ENCODE data around the gene SNRNP70.
"Not testable (repeated sequence)": the region's sequence is repeated elsewhere in the genome, so short reads cannot be mapped to it uniquely, and the experiment has no call there.

Gene SNRNP70, protein sequence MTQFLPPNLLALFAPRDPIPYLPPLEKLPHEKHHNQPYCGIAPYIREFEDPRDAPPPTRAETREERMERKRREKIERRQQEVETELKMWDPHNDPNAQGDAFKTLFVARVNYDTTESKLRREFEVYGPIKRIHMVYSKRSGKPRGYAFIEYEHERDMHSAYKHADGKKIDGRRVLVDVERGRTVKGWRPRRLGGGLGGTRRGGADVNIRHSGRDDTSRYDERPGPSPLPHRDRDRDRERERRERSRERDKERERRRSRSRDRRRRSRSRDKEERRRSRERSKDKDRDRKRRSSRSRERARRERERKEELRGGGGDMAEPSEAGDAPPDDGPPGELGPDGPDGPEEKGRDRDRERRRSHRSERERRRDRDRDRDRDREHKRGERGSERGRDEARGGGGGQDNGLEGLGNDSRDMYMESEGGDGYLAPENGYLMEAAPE

DNA sequence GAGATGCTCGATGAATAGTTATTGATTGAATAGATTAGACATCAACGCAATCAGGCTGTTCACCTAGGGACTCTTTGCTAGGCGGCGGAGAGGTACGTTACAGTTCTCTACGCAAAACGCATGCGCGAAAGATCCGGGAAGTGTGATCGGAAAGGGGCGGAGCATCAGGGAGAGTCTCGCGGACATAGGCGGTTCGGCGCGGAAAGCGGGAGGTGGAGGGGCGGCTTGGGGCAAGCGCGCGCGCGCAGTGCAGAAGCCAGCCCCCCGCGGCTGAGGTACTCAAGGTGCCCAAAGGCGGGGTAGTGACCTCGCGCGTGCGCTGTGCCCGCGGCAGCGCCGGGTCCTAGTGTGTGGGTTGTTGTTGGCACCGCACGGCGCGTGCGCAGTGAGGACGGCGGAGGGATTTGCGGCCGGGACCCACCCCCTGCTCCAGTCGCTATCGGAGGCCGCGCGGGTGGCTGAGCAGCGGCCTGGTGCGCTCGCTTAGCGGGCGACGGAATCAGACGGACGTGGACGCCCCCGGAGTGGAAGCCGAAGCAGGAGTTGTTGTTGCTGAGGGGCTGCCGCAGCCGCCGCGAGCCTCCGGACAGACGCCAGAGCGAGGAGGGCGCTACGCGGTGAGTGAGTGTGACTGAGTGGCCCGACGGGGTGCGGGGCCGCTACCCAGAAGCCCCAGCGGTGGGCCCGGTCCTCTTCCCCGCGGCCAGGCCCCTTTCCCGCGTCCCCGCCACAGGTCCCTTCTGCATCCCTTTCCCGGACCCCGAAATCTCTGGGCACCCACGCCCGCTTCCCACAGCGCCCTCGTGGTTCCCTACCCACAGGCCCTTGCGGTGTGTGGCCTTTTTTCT, at the start of gene SNRNP70:
Gene SNRNP70, plus strand, starts transcription at position 432 of the 848 bp plus-strand sequence. CDS start 964 bp downstream, outside the sequence.
- H3K4me1 Mint-ChIP-seq, result peaks cover 37% of the 10 kb centered on the region
- H3K9me3 Mint-ChIP-seq, result no peaks in the 10 kb centered on the region
- CTCF ChIA-PET, result no interaction called here

GRCh38 chr19:49036815-49037214, 48.4 kb upstream of the SNRNP70 start, which contains the start of gene CGB1:
Gene CGB1, minus strand, starts transcription at chr19:49036895. Its CDS starts 184 bp downstream, at chr19:49036711.
- Mint-ChIP-seq H3K27me3 (peaks cover 15% of the 10 kb centered on the region), H3K27ac (peak within 1 kb of the TSS; percentile 76)
- H3K4me3 Mint-ChIP-seq, H3K4me1 Mint-ChIP-seq, H3K9me3 Mint-ChIP-seq, CTCF ChIA-PET, H3K36me3 Mint-ChIP-seq: not testable (repeated sequence)
- DNase-seq, result peak; percentile 65

More for the DNA sequence above, at the start of gene SNRNP70:
- Mint-ChIP-seq H3K36me3 (peaks cover 21% of the 10 kb centered on the region), H3K27me3 (peaks cover 15% of the 10 kb centered on the region), H3K27ac (peak within 1 kb of the TSS; percentile 83), H3K4me3 (peak within 1 kb of the TSS; percentile 96)
- peak; percentile 99 for DNase-seq

DNA sequence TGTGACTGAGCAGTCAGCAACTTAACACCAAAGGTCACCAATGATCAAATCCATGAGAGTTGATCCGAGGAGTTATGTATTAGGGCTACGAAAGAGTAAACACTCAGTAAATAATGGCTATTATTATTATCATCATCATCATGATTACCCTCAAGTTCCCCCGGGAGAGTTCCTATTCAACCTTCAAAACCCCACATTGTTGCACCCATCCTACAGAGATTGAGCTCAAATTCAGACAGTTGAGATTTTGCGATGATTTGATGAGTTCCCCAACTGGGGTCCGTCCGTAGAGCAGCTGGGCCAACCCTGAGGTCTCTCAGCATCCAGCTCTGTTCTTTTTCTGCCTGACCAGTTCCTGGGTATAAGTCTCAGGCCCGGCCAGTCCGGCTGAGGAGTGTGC, 47.1 kb upstream of the SNRNP70 start:
- not testable (repeated sequence) for H3K9me3 Mint-ChIP-seq, H3K27ac Mint-ChIP-seq, H3K4me3 Mint-ChIP-seq, H3K27me3 Mint-ChIP-seq, H3K4me1 Mint-ChIP-seq, H3K36me3 Mint-ChIP-seq, DNase-seq
- CTCF ChIA-PET, result interaction anchor here (0.7 to 1.0 kb wide), 2 partner anchors 36 to 187 kb away, joined by 3 read pairs; no protein-coding TSS in a partner anchor

DNA sequence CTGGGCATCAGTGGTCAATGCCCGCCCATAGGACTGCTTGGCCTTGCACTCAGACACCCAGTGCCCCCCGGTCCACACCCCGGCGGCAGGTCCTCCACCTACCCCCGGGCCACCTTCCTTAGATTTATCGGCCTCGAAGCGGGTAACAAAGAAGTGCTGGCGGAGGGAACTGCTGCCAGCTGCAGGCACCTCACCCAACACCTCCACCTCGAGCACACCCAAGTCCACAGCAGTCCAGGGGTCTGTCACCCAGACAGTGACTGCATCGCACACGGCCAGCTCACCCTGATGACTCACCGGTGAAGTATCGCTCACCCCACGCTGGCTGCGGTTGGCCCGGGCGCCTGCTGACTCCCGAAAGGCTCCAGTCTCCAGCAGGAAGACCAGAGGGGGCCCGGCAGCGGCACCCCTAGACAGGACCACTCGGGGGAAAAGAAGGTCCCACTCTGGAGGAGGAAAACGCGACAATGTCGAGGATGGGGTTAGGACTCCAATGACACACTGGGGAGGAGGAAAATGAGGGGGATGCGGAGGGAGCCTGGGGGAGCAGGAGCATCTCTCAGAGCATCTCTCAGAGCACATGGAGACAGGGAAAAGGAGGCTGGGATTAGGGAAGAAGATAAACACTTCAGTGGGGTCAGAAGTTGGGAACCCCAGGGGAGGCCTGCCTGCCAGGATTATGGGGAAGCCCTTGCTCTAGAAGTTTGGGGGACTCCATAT, 46.5 kb upstream of the SNRNP70 start:
- DNase-seq, H3K27me3 Mint-ChIP-seq, H3K4me3 Mint-ChIP-seq, H3K36me3 Mint-ChIP-seq, H3K4me1 Mint-ChIP-seq, H3K27ac Mint-ChIP-seq, H3K9me3 Mint-ChIP-seq: not testable (repeated sequence)
- CTCF ChIA-PET, result interaction anchor here (0.7 to 1.0 kb wide), 2 partner anchors 25 to 36 kb away, joined by 3 read pairs; no protein-coding TSS in a partner anchor

GRCh38 chr19:49039736-49040135, 45.5 kb upstream of the SNRNP70 start:
- not testable (repeated sequence) for H3K27ac Mint-ChIP-seq, H3K4me3 Mint-ChIP-seq
- CTCF ChIA-PET, result interaction anchor here (0.7 kb wide), 1 partner anchor 24 kb away, joined by 3 read pairs; no protein-coding TSS in a partner anchor

GRCh38 chr19:49042177-49042576, 43.1 kb upstream of the SNRNP70 start:
- Mint-ChIP-seq H3K4me3 (no peak overlapping the region), H3K27ac (no peak overlapping the region), H3K9me3 (no peaks in the 10 kb centered on the region), H3K4me1 (no peaks in the 10 kb centered on the region), H3K27me3 (peaks cover 4% of the 10 kb centered on the region), H3K36me3 (no peaks in the 10 kb centered on the region)
- CTCF ChIA-PET, result no interaction called here
- no peak for DNase-seq

More at GRCh38 chr19:49039736-49040135, 45.5 kb upstream of the SNRNP70 start:
- H3K4me1 Mint-ChIP-seq, DNase-seq, H3K36me3 Mint-ChIP-seq, H3K9me3 Mint-ChIP-seq, H3K27me3 Mint-ChIP-seq: not testable (repeated sequence)

DNA sequence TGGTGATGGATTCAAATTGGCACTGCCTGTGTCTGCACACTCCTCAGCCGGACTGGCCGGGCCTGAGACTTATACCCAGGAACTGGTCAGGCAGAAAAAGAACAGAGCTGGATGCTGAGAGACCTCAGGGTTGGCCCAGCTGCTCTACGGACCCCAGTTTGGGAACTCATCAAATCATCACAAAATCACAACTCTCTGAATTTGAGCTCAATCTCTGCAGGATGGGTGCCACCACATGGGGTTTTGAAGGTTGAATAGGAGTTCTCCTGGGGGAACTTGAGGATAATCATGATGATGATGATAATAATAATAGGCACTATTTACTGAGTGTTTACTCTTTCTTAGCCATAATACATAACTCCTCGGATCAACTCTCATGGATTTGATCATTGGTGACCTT, 42.6 kb upstream of the SNRNP70 start:
- not testable (repeated sequence) for H3K27me3 Mint-ChIP-seq

DNA sequence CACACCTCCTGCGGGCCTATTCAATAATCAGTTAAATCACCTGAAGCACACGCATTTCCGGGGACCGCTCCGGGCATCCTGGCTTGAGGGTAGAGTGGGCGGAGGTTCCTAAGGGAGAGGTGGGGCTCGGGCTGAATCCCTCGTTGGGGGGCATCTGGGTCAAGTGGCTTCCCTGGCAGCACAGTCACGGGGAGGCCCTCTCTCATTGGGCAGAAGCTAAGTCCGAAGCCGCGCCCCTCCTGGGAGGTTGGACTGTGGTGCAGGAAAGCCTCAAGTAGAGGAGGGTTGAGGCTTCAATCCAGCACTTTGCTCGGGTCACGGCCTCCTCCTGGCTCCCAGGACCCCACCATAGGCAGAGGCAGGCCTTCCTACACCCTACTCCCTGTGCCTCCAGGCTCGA, 41.7 kb upstream of the SNRNP70 start, which contains the start of gene CGB5:
Gene CGB5, plus strand, starts transcription at position 301 of the 400 bp plus-strand sequence. CDS start 362 bp downstream, outside the sequence.
- CTCF ChIA-PET, H3K4me1 Mint-ChIP-seq, H3K9me3 Mint-ChIP-seq: not testable (repeated sequence)

More for the DNA sequence above, 42.6 kb upstream of the SNRNP70 start:
- H3K4me1 Mint-ChIP-seq, H3K9me3 Mint-ChIP-seq, H3K36me3 Mint-ChIP-seq, H3K4me3 Mint-ChIP-seq, CTCF ChIA-PET, DNase-seq, H3K27ac Mint-ChIP-seq: not testable (repeated sequence)

DNA sequence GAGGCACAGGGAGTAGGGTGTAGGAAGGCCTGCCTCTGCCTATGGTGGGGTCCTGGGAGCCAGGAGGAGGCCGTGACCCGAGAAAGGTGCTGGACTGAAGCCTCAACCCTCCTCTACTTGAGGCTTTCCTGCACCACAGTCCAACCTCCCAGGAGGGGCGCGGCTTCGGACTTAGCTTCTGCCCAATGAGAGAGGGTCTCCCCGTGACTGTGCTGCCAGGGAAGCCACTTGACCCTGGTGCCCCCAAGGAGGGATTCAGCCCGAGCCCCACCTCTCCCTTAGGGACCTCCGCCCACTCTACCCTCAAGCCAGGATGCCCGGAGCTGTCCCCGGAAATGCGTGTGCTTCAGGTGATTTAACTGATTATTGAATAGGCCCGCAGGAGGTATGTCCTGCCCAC, 36.2 kb upstream of the SNRNP70 start, which contains the start of gene CGB8:
Gene CGB8, minus strand, starts transcription at position 101 of the 400 bp plus-strand sequence. CDS start 372 bp downstream, outside the sequence.
- H3K36me3 Mint-ChIP-seq, H3K4me3 Mint-ChIP-seq, H3K9me3 Mint-ChIP-seq, H3K27ac Mint-ChIP-seq, DNase-seq, CTCF ChIA-PET, H3K4me1 Mint-ChIP-seq: not testable (repeated sequence)
- peaks cover 25% of the 10 kb centered on the region for H3K27me3 Mint-ChIP-seq

More for the DNA sequence above, 41.7 kb upstream of the SNRNP70 start, which contains the start of gene CGB5:
- H3K27ac Mint-ChIP-seq, DNase-seq, H3K4me3 Mint-ChIP-seq, H3K36me3 Mint-ChIP-seq, H3K27me3 Mint-ChIP-seq: not testable (repeated sequence)

DNA sequence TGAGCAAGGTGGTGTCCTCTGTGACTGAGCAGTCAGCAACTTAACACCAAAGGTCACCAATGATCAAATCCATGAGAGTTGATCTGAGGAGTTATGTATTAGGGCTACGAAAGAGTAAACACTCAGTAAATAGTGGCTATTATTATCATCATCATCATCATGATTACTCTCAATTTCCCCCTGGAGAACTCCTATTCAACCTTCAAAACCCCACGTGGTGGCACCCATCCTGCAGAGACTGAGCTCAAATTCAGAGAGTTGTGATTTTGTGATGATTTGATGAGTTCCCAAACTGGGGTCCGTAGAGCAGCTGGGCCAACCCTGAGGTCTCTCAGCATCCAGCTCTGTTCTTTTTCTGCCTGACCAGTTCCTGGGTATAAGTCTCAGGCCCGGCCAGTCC, 35.4 kb upstream of the SNRNP70 start:
- H3K27me3 Mint-ChIP-seq, result peaks cover 30% of the 10 kb centered on the region
- DNase-seq, H3K4me1 Mint-ChIP-seq, H3K27ac Mint-ChIP-seq, CTCF ChIA-PET, H3K4me3 Mint-ChIP-seq, H3K36me3 Mint-ChIP-seq, H3K9me3 Mint-ChIP-seq: not testable (repeated sequence)

- H3K4me1 Mint-ChIP-seq, H3K27ac Mint-ChIP-seq, H3K36me3 Mint-ChIP-seq, CTCF ChIA-PET, H3K4me3 Mint-ChIP-seq, DNase-seq, H3K9me3 Mint-ChIP-seq: not testable (repeated sequence)
- peaks cover 33% of the 10 kb centered on the region for H3K27me3 Mint-ChIP-seq
Measured at GRCh38 chr19:49050376-49051033, 34.7 kb upstream of the SNRNP70 start.

DNA sequence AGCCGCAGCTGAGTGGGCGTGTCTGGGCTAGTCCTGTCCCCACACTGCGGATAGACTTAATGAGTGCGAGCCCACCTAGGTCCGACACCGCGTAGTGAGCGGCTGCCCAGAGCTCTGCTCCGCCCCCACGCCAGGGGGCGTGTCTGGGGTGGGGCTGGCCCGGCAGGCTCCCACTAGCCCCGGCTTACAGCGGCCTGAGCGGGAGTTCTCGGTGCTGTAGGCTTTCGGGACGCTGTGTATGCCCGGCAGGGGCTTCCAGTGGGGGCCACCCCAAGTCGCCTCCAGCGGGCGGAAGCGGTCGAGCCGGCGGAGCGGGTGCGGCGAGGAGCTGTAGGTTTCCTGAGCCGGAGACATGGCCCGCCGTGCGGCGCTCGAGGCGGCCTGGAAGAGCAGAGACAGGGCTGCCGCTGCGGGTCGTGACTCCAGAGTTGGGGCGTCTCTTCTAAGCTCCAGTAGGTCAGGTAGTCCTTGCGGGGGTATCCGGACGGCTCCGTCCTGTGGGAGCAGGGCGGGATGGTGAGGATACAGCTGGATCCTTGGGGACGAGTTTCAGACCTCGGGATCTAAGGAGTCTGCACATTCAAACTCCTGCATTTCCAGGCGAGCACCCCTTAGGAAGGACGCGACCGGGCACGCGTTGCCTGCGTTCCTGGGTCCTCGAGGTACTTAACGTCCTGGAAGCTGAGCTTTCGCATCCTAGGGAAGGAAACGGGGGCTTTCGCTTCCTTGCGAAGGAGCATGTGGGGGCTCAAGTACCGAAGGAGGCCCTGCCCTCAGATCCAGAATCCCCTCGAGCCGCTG, 28.9 kb upstream of the SNRNP70 start:
- Mint-ChIP-seq H3K4me3 (peak overlapping the region; percentile 70), H3K27ac (no peak overlapping the region), H3K27me3 (peaks cover 83% of the 10 kb centered on the region), H3K9me3 (no peaks in the 10 kb centered on the region), H3K36me3 (peaks cover 3% of the 10 kb centered on the region), H3K4me1 (peaks cover 26% of the 10 kb centered on the region)
- CTCF ChIA-PET, result interaction anchor here (1.0 to 1.4 kb wide), 2 partner anchors 42 to 56 kb away, joined by 4 to 6 read pairs; no protein-coding TSS in a partner anchor
- DNase-seq, result peak; percentile 66
